Left lung (tissue), 10 donors: ENCODE results near the gene ASIC2. TPM values are rescaled to one million over a fixed set of nuclear protein-coding genes. Genes with fewer than 3 reads are reported as not detected.

Experiments
- ATAC-seq: fragments of 200-7000 bp; cut with Tn5 transposase; one replicate; pipeline ENCODE4 v1.9.1; 2020; ENCODE audit warnings: moderate library complexity
- DNase-seq, 4 donors: peaks; one replicate each; pipeline ENCODE4 v3.0.0-alpha.2; 2013 to 2020
- H3K27ac ChIP-seq, 2 donors: fragments of 200-600 bp; sonication (generic) in 1 of 2; one replicate each; pipeline versions ENCODE4 v1.5.0 to v1.8.0; 2020 to 2021
- H3K27me3 ChIP-seq, 2 donors: fragments of 200-600 bp; sonication (generic) in 1 of 2; one replicate each; pipeline versions ENCODE4 v1.5.0 to v1.8.0; 2020 to 2021
- H3K36me3 ChIP-seq, 2 donors: fragments of 200-600 bp; sonication (generic) in 1 of 2; one replicate each; pipeline versions ENCODE4 v1.5.0 to v1.8.0; 2020 to 2021
- H3K4me1 ChIP-seq, 2 donors: fragments of 200-600 bp; one replicate each; pipeline ENCODE4 v1.8.0; 2021
- H3K4me3 ChIP-seq, 2 donors: fragments of 200-600 bp; sonication (generic) in 1 of 2; one replicate each; pipeline versions ENCODE4 v1.5.0 to v1.8.0; 2020 to 2021; ENCODE audit warnings: mild to moderate bottlenecking in 1 of 2
- H3K9me3 ChIP-seq, 2 donors: fragments of 200-600 bp; sonication (generic) in 1 of 2; one replicate each; pipeline versions ENCODE4 v1.5.0 to v1.8.0; 2020 to 2021
- intact Hi-C, 2 donors: fragments of 100-400 bp; cut with DNase I; formaldehyde crosslinking; loops; one replicate each; pipeline versions ENCODE4 v1.11.2 to v1.14.2; 2022
- polyA plus RNA-seq, 6 donors: library from polyadenylated mRNA; unstranded; fragments of 120-200 nt; gene quantifications; one replicate each; pipeline ENCODE4 v1.2.1, GENCODE V29; 2013; ENCODE audit not compliant: insufficient read length in 6 of 6
- total RNA-seq, 2 donors: library from RNA; stranded (reverse); fragmentation: NEBNext Ultra II Directional; extraction: Animal tissue kit (Norgen Biotek cat#: 25700); gene quantifications; one replicate each; pipeline ENCODE4 v1.2.1, GENCODE V29; 2021
- TF ChIP-seq, protein P1 (sequence below), 2 donors: fragments of 200-600 bp; sonication (generic) in 1 of 2; IDR thresholded peaks; one replicate each; pipeline versions ENCODE4 v1.5.0 to v1.8.0; 2021; ENCODE audit warnings: antibody characterized with exemption in 2 of 2
- donor health status: DM: no; HTN: yes; CAD: no.
- donor health status: DM: no; HTN: no; CAD: no.

ASIC2 gene
- total and polyA plus RNA-seq, 8 donors: 0.08 to 0.59 (median 0.46) TPM

GRCh38 chr17:33113276-33113990, 179.7 kb downstream of the ASIC2 start:
- Histone ChIP-seq H3K9me3 (no peaks in the 10 kb centered on the region), H3K27ac (no peak overlapping the region), H3K4me3 (no peak overlapping the region), H3K4me1 (no peaks in the 10 kb centered on the region), H3K27me3 (peaks cover 0 to 17% of the 10 kb centered on the region in 2 donors), H3K36me3 (no peaks in the 10 kb centered on the region)
- no peak for ATAC-seq
- intact Hi-C loops: no loop called here
- peak in 2 of 4 donors; percentile 81 to 84 for DNase-seq
- TF ChIP-seq, protein P1, sequence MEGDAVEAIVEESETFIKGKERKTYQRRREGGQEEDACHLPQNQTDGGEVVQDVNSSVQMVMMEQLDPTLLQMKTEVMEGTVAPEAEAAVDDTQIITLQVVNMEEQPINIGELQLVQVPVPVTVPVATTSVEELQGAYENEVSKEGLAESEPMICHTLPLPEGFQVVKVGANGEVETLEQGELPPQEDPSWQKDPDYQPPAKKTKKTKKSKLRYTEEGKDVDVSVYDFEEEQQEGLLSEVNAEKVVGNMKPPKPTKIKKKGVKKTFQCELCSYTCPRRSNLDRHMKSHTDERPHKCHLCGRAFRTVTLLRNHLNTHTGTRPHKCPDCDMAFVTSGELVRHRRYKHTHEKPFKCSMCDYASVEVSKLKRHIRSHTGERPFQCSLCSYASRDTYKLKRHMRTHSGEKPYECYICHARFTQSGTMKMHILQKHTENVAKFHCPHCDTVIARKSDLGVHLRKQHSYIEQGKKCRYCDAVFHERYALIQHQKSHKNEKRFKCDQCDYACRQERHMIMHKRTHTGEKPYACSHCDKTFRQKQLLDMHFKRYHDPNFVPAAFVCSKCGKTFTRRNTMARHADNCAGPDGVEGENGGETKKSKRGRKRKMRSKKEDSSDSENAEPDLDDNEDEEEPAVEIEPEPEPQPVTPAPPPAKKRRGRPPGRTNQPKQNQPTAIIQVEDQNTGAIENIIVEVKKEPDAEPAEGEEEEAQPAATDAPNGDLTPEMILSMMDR (IDR thresholded peaks at IDR 0.05): no peak

DNA sequence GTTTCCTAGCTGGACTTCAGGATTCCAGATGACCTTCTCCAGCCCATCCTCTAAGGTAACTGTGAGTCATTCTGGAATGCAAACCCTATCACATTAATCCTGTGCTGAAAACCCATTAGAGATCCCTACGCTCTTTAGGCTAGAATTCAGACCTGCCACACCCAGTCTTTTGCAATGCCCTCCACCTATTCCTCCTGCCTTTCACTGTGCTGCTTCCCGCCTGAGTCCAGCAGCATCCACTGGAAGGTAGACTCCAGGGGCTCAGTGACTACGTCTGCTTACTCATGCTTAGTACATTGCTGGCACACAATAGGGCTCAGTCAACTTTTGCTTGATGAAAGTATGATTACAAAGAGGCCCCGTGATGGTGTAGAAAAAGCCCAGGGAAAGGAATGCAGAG, 180.3 kb downstream of the ASIC2 start:
- DNase-seq (no peak), ATAC-seq (no peak)
- no peak overlapping the region for H3K27ac ChIP-seq
- peaks cover 0 to 11% of the 10 kb centered on the region in 2 donors for H3K27me3 ChIP-seq
- H3K36me3 ChIP-seq: no peaks in the 10 kb centered on the region
- no peaks in the 10 kb centered on the region for H3K9me3 ChIP-seq
- TF ChIP-seq, protein P1 (IDR thresholded peaks at IDR 0.05): no peak
- H3K4me1 ChIP-seq: no peaks in the 10 kb centered on the region
- no peak overlapping the region for H3K4me3 ChIP-seq
- intact Hi-C loops: no loop called here

DNA sequence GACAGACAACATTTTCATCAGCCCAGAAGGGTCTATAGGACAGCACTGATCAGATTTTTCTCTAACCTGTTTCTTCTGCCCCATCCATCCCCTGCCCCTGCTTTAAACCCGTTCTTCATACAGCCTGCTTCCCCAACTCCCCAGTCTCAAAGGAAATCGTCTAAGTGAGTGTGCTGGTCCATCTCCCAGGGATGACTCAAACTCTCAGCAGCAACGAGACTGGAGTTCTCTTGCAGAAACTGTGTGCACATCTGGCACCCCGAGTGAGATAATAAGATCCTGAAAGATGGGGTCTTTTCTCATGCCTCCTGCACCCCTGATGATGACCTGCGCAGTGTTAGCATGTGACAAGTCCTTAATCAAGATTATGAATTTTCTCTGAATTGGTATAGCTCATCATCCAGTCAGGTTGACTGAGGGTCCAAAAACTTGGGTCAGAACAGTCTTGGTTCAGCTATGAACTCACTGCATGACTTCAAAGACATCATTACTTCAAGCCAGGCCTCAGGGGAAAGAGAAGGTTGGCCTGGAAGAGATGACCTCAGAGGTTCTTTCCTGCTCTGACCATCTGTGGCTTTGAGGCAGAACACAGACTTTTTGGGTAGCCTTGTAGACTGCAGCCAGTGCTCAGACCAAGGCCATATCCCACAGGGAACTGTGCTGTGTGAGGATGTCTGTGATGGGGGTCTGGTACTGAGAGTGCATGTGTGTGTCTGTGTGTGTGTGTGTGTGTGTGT, 183.6 kb downstream of the ASIC2 start:
- Histone ChIP-seq H3K36me3 (no peaks in the 10 kb centered on the region), H3K27ac (no peak overlapping the region), H3K4me1 (no peaks in the 10 kb centered on the region), H3K27me3 (no peaks in the 10 kb centered on the region), H3K9me3 (no peaks in the 10 kb centered on the region), H3K4me3 (no peak overlapping the region)
- ATAC-seq: no peak
- no peak for DNase-seq
- intact Hi-C loops: no loop called here
- TF ChIP-seq, protein P1 (IDR thresholded peaks at IDR 0.05): no peak

- DNase-seq: peak in 1 of 4 donors; percentile 19
- intact Hi-C loops: no loop called here
- ATAC-seq: no peak
- no peaks in the 10 kb centered on the region for H3K27me3 ChIP-seq
- H3K4me1 ChIP-seq: no peaks in the 10 kb centered on the region
- no peak overlapping the region for H3K4me3 ChIP-seq
- H3K36me3 ChIP-seq: no peaks in the 10 kb centered on the region
- TF ChIP-seq, protein P1 (IDR thresholded peaks at IDR 0.05): no peak
- no peaks in the 10 kb centered on the region for H3K9me3 ChIP-seq
- no peak overlapping the region for H3K27ac ChIP-seq
Observed at GRCh38 chr17:33106525-33107165, 186.4 kb downstream of the ASIC2 start.

DNA sequence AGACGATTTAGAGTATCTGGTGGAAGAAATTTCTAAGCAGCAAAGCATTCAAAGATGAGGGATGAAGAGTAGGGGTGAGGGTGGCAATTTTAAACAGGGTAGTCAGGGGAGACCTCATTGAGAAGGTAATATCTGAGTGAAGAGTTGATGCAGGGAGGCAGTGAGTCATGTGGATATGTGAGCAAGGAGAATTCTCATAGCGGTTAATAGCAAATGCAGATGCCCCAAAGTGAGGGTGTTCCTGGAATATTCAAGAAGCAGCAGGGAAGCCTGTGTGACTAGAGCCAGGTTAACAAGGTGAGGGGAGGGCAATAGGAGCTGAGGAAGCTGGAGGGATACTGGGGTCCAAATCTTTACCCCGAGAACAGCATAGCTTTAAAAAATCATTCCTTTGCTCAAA, 187.2 kb downstream of the ASIC2 start:
- H3K4me1 ChIP-seq: no peaks in the 10 kb centered on the region
- no peaks in the 10 kb centered on the region for H3K27me3 ChIP-seq
- no peak overlapping the region for H3K27ac ChIP-seq
- H3K36me3 ChIP-seq: no peaks in the 10 kb centered on the region
- no peak for DNase-seq
- no peaks in the 10 kb centered on the region for H3K9me3 ChIP-seq
- no peak overlapping the region for H3K4me3 ChIP-seq
- TF ChIP-seq, protein P1 (IDR thresholded peaks at IDR 0.05): no peak
- intact Hi-C loops: no loop called here
- no peak for ATAC-seq
